Neural cell (in vitro differentiated cells): ENCODE measurements around the gene LOXL4. TPM values are rescaled to one million over a fixed set of nuclear protein-coding genes. Genes with fewer than 3 reads are reported as not detected.

ENCODE experiments used
- H2AFZ ChIP-seq: fragments of 200-600, 300-800 bp; sonication (generic), shearing (Covaris generic); 2 replicates; pipeline ENCODE4 v1.6.0; 2014; ENCODE audit warnings: low read depth, mild to moderate bottlenecking, antibody characterized with exemption, low read length, moderate library complexity
- H3F3A ChIP-seq: fragments of 200-600 bp; shearing (Covaris generic); 2 replicates; pipeline ENCODE4 v1.6.1; 2016; ENCODE audit warnings: mild to moderate bottlenecking, moderate library complexity, mixed read lengths, antibody characterized with exemption, low read length; ENCODE audit not compliant: insufficient read depth, poor library complexity, severe bottlenecking
- H3K27ac ChIP-seq: fragments of 200-600, 300-800 bp; sonication (generic), shearing (Covaris generic); 2 replicates; pipeline ENCODE4 v1.5.1; 2014; ENCODE audit warnings: mild to moderate bottlenecking, low read length, moderate library complexity
- H3K27me3 ChIP-seq: fragments of 300-800, 200-600 bp; sonication (generic), shearing (Covaris generic); 2 replicates; pipeline ENCODE4 v1.6.0; 2014; ENCODE audit warnings: mild to moderate bottlenecking, low read depth, low read length, moderate library complexity; ENCODE audit not compliant: insufficient read depth
- H3K36me3 ChIP-seq: fragments of 300-800, 200-600 bp; sonication (generic), shearing (Covaris generic); 2 replicates; pipeline ENCODE4 v1.5.1; 2014; ENCODE audit warnings: mild to moderate bottlenecking, antibody characterized with exemption, low read length, moderate library complexity; ENCODE audit not compliant: insufficient read depth
- H3K4me2 ChIP-seq: fragments of 300-800, 200-600 bp; sonication (generic), shearing (Covaris generic); 2 replicates; pipeline ENCODE4 v1.6.0; 2014; ENCODE audit warnings: mild to moderate bottlenecking, low read length
- H3K4me3 ChIP-seq: fragments of 300-800, 200-600 bp; sonication (generic), shearing (Covaris generic); 2 replicates; pipeline ENCODE4 v1.5.1; 2014; ENCODE audit warnings: mild to moderate bottlenecking, low read length, moderate library complexity
- H3K79me2 ChIP-seq: fragments of 200-600 bp; shearing (Covaris generic); replicated peaks from 2 replicates; pipeline ENCODE4 v1.6.0; 2014; ENCODE audit warnings: mild to moderate bottlenecking, low read length, moderate library complexity; ENCODE audit not compliant: insufficient read depth
- H3K9ac ChIP-seq: fragments of 300-800, 200-600 bp; sonication (generic), shearing (Covaris generic); 2 replicates; pipeline ENCODE4 v1.6.1; 2016; ENCODE audit warnings: mild to moderate bottlenecking, low read length, mixed read lengths
- H3K9me2 ChIP-seq: fragments of 200-600 bp; shearing (Covaris generic); 2 replicates; pipeline ENCODE4 v1.6.1; 2016; ENCODE audit warnings: mild to moderate bottlenecking, low read length, mixed read lengths; ENCODE audit not compliant: insufficient read depth
- H3K9me3 ChIP-seq: fragments of 200-600, 300-800 bp; sonication (generic), shearing (Covaris generic); 2 replicates; pipeline ENCODE4 v1.6.1; 2016; ENCODE audit warnings: mild to moderate bottlenecking, mixed run types, low read length, moderate library complexity, mixed read lengths
- H4K20me1 ChIP-seq: fragments of 200-600 bp; shearing (Covaris generic); 2 replicates; pipeline ENCODE4 v1.6.1; 2016; ENCODE audit warnings: mild to moderate bottlenecking, mixed run types; ENCODE audit not compliant: insufficient read depth
- EP300 ChIP-seq: fragments of 450-650 bp; conservative IDR thresholded peaks from 2 replicates; pipeline ENCODE4 v1.6.1; 2014; ENCODE audit warnings: antibody characterized with exemption, mild to moderate bottlenecking, moderate library complexity; ENCODE audit not compliant: poor library complexity, severe bottlenecking
- EZH2 ChIP-seq: fragments of 200-600, 300-800 bp; shearing (Covaris generic), sonication (generic); IDR thresholded peaks from 2 replicates; pipeline ENCODE4 v1.6.1; 2014; ENCODE audit warnings: antibody characterized with exemption, low read length, borderline replicate concordance, mild to moderate bottlenecking; ENCODE audit not compliant: insufficient read depth, poor library complexity, severe bottlenecking
- MXI1 ChIP-seq: fragments of 450-650 bp; conservative IDR thresholded peaks from 2 replicates; pipeline ENCODE4 v1.6.1; 2014; ENCODE audit warnings: antibody characterized with exemption, mild to moderate bottlenecking; ENCODE audit not compliant: poor library complexity, severe bottlenecking
- POLR2AphosphoS5 ChIP-seq: IDR thresholded peaks from 2 replicates; pipeline ENCODE4 v1.6.1; 2012
- RAD21 ChIP-seq: fragments of 450-650 bp; conservative IDR thresholded peaks from 2 replicates; pipeline ENCODE4 v1.6.1; 2014; ENCODE audit warnings: antibody characterized with exemption, mild to moderate bottlenecking, moderate library complexity
- SMC3 ChIP-seq: fragments of 450-650 bp; conservative IDR thresholded peaks from 2 replicates; pipeline ENCODE4 v1.6.1; 2014; ENCODE audit warnings: antibody characterized with exemption, mild to moderate bottlenecking, moderate library complexity; ENCODE audit not compliant: poor library complexity
- TAF1 ChIP-seq: IDR thresholded peaks from 2 replicates; pipeline ENCODE4 v1.6.1; 2012; ENCODE audit warnings: low read depth
- polyA plus RNA-seq: library from polyadenylated mRNA; depleted of rRNA; stranded (reverse); fragments of >200 nt; gene quantifications from 2 replicates; pipeline ENCODE4 v1.2.3, GENCODE V29; 2014
- TF ChIP-seq, protein P1 (sequence below): fragments of 450-650 bp; IDR thresholded peaks from 2 replicates; pipeline ENCODE4 v1.5.1; 2014; ENCODE audit warnings: antibody characterized with exemption, mild to moderate bottlenecking, moderate library complexity; ENCODE audit not compliant: poor library complexity, severe bottlenecking
- TF ChIP-seq, protein P2 (sequence below): IDR thresholded peaks from 2 replicates; pipeline ENCODE4 v1.6.1; 2012; ENCODE audit warnings: borderline replicate concordance

Gene LOXL4
- polyA plus RNA-seq, 1 donor from 2014 or later, result not detected

DNA sequence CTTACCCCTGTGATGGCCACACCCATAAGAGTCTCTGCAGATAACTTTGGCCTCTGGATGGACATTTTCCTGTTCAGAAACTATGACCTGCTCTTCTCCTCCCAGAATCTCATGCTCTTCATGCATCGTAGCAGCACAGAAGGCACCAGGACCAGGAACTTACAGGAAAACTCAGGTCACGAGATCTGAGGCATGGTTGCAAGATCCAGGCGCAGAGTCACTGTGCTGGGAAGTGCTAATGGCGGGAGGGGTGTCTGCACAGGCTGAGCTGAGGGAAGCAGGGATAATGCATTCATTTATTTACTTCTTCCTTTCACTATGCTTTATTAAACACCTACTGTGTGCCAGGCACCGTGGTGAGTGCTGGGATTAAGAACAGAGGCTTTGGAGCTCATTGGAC, 48.2 kb upstream of the LOXL4 start:
- Histone ChIP-seq H2AFZ (no peak overlapping the region), H3F3A (no peaks in the 10 kb centered on the region), H3K9me3 (no peaks in the 10 kb centered on the region), H3K4me3 (no peak overlapping the region), H3K9me2 (no peaks in the 10 kb centered on the region), H3K27ac (no peak overlapping the region), H3K9ac (no peak overlapping the region), H3K27me3 (no peaks in the 10 kb centered on the region), H3K4me2 (no peak overlapping the region), H4K20me1 (no peaks in the 10 kb centered on the region), H3K36me3 (no peaks in the 10 kb centered on the region), H3K79me2 (no peaks in the 10 kb centered on the region)
- no peak for TF ChIP-seq SMC3
- no peak for TF ChIP-seq EZH2
- TF ChIP-seq RAD21, result no peak
- no peak for TF ChIP-seq POLR2AphosphoS5
- no peak for TF ChIP-seq MXI1
- TF ChIP-seq, protein P1, sequence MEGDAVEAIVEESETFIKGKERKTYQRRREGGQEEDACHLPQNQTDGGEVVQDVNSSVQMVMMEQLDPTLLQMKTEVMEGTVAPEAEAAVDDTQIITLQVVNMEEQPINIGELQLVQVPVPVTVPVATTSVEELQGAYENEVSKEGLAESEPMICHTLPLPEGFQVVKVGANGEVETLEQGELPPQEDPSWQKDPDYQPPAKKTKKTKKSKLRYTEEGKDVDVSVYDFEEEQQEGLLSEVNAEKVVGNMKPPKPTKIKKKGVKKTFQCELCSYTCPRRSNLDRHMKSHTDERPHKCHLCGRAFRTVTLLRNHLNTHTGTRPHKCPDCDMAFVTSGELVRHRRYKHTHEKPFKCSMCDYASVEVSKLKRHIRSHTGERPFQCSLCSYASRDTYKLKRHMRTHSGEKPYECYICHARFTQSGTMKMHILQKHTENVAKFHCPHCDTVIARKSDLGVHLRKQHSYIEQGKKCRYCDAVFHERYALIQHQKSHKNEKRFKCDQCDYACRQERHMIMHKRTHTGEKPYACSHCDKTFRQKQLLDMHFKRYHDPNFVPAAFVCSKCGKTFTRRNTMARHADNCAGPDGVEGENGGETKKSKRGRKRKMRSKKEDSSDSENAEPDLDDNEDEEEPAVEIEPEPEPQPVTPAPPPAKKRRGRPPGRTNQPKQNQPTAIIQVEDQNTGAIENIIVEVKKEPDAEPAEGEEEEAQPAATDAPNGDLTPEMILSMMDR, result no peak
- no peak for TF ChIP-seq TAF1
- no peak for TF ChIP-seq EP300

DNA sequence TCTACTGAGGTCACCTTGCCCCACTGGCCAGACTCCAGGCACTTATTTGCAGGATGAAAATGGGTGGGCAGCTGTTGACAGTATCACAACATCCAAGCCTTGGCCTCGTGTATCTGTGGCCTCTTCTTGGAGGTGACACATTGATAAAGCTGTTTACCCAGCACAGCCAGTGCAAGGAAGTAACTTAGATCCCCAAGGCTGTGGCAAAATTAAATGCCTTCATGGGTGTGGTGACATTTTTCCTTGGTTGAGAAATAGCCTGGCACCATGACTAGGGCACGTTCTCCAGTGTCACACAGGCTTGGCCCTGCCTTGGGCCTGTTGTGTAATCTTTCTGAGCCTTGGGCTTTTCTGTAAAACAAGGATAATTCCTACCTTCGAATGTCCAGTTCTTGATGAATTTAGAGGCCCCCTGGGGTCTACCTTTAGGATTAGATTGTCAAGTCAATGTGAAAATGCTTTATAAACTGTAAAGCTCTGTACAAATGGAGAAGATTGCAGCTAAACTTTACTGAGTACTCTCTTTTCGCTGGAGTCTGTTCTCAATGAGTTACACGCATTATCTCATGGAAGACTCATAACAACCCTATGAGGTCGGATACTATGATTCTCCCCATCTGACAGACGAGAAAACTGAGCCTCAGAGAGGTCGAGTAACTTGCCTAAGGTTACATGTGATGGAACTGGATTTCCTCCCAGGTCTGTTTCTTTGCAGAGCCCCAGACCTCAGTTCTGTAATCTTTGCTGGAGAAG, 46.7 kb upstream of the LOXL4 start:
- H2AFZ ChIP-seq, result no peak overlapping the region

DNA sequence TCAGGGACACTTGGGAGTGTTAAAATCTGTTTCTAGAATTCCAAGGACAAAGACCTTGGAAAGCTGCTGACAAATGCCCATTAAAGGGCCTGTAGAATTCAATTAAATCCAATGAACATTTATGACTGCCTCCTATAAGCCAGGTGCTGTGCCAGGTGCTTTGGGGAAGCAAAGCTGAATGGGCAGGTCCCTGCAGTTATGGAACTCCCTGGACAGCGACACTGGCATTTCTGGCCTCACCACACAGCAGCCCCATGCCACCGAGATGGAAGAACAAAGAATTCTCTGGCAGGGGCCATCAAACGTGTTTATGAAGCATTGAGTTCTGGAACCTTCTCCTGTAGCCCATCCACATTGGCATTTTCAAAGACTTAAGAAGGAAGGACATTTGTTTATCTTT, 45.6 kb upstream of the LOXL4 start:
- H2AFZ ChIP-seq, result no peak overlapping the region
- no peaks in the 10 kb centered on the region for H4K20me1 ChIP-seq
- no peaks in the 10 kb centered on the region for H3K79me2 ChIP-seq
- H3K4me3 ChIP-seq, result no peak overlapping the region
- H3K9ac ChIP-seq, result no peak overlapping the region
- no peak overlapping the region for H3K4me2 ChIP-seq
- H3K9me2 ChIP-seq, result no peaks in the 10 kb centered on the region
- no peaks in the 10 kb centered on the region for H3K27me3 ChIP-seq
- no peak overlapping the region for H3K27ac ChIP-seq
- no peaks in the 10 kb centered on the region for H3K9me3 ChIP-seq
- H3F3A ChIP-seq, result no peaks in the 10 kb centered on the region
- no peaks in the 10 kb centered on the region for H3K36me3 ChIP-seq
- TF ChIP-seq RAD21 (no peak), POLR2AphosphoS5 (no peak), SMC3 (no peak), MXI1 (no peak), EZH2 (no peak), EP300 (no peak)
- TF ChIP-seq, protein P2, sequence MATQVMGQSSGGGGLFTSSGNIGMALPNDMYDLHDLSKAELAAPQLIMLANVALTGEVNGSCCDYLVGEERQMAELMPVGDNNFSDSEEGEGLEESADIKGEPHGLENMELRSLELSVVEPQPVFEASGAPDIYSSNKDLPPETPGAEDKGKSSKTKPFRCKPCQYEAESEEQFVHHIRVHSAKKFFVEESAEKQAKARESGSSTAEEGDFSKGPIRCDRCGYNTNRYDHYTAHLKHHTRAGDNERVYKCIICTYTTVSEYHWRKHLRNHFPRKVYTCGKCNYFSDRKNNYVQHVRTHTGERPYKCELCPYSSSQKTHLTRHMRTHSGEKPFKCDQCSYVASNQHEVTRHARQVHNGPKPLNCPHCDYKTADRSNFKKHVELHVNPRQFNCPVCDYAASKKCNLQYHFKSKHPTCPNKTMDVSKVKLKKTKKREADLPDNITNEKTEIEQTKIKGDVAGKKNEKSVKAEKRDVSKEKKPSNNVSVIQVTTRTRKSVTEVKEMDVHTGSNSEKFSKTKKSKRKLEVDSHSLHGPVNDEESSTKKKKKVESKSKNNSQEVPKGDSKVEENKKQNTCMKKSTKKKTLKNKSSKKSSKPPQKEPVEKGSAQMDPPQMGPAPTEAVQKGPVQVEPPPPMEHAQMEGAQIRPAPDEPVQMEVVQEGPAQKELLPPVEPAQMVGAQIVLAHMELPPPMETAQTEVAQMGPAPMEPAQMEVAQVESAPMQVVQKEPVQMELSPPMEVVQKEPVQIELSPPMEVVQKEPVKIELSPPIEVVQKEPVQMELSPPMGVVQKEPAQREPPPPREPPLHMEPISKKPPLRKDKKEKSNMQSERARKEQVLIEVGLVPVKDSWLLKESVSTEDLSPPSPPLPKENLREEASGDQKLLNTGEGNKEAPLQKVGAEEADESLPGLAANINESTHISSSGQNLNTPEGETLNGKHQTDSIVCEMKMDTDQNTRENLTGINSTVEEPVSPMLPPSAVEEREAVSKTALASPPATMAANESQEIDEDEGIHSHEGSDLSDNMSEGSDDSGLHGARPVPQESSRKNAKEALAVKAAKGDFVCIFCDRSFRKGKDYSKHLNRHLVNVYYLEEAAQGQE, result no peak

More for the DNA sequence above, 46.7 kb upstream of the LOXL4 start:
- TF ChIP-seq SMC3, result no peak
- H3F3A ChIP-seq, result no peaks in the 10 kb centered on the region
- no peaks in the 10 kb centered on the region for H3K9me2 ChIP-seq
- H3K9me3 ChIP-seq, result no peaks in the 10 kb centered on the region
- no peak overlapping the region for H3K4me2 ChIP-seq
- H4K20me1 ChIP-seq, result no peaks in the 10 kb centered on the region
- H3K27me3 ChIP-seq, result no peaks in the 10 kb centered on the region
- no peaks in the 10 kb centered on the region for H3K36me3 ChIP-seq
- no peak overlapping the region for H3K27ac ChIP-seq
- no peak overlapping the region for H3K4me3 ChIP-seq
- H3K9ac ChIP-seq, result no peak overlapping the region
- no peaks in the 10 kb centered on the region for H3K79me2 ChIP-seq
